Activated CD8-positive, alpha-beta T cell treated with anti-CD3 and anti-CD28 coated beads for 36 hours (primary cell): ENCODE results near the gene NBAS. TPM values are rescaled to one million over a fixed set of nuclear protein-coding genes. Genes with fewer than 3 reads are reported as not detected.
A peak's percentile ranks its signal among the peaks of the same experiment; 100 is the strongest.

Experiments
- ATAC-seq: fragments of 200-7000 bp; cut with Tn5 transposase; one replicate; pipeline ENCODE4 v1.10.0; 2021; ENCODE audit warnings: mild to moderate bottlenecking, moderate library complexity
- CTCF ChIA-PET: fragments of 350-600 bp; sonication (Branson Sonifier 250); formaldehyde crosslinking; loops from one replicate; lab custom pipeline; 2021; ENCODE audit warnings: antibody characterized with exemption; lab: Charles Lee
- POLR2A ChIA-PET: fragments of 350-600 bp; sonication (Branson Sonifier 250); formaldehyde crosslinking; loops from one replicate; lab custom pipeline; 2021; ENCODE audit warnings: antibody characterized with exemption; lab: Charles Lee
- DNase-seq: peaks from one replicate; pipeline ENCODE4 v3.0.0-alpha.2; 2020
- H3K27ac Mint-ChIP-seq: one replicate; pipeline ENCODE4 v1.8.0; 2021; ENCODE audit warnings: mild to moderate bottlenecking, mixed read lengths
- H3K27me3 Mint-ChIP-seq: one replicate; pipeline ENCODE4 v1.8.0; 2021; ENCODE audit warnings: mixed read lengths
- H3K36me3 Mint-ChIP-seq: one replicate; pipeline ENCODE4 v1.8.0; 2021; ENCODE audit warnings: low read depth, mixed read lengths
- H3K4me1 Mint-ChIP-seq: one replicate; pipeline ENCODE4 v1.8.0; 2021; ENCODE audit warnings: low read depth, mixed read lengths
- H3K4me3 Mint-ChIP-seq: one replicate; pipeline ENCODE4 v1.8.0; 2021; ENCODE audit warnings: mild to moderate bottlenecking, moderate library complexity, mixed read lengths
- H3K9me3 Mint-ChIP-seq: one replicate; pipeline ENCODE4 v1.8.0; 2021; ENCODE audit warnings: mixed read lengths
- CTCF ChIP-seq: fragments of 200-600 bp; IDR thresholded peaks from one replicate; pipeline ENCODE4 v1.8.0; 2022; ENCODE audit warnings: antibody characterized with exemption, mild to moderate bottlenecking
- intact Hi-C: fragments of 100-400 bp; cut with micrococcal nuclease; formaldehyde crosslinking; loops from one replicate; pipeline ENCODE4 v1.10.0; 2022
- total RNA-seq, 2 experiments: library from RNA; stranded (reverse); gene quantifications; one replicate each; pipeline ENCODE4 v1.2.3, GENCODE V29; 2021

The NBAS gene
- total RNA-seq, 2 experiments from 2014 or later: 40.9 to 41.9 TPM

DNA sequence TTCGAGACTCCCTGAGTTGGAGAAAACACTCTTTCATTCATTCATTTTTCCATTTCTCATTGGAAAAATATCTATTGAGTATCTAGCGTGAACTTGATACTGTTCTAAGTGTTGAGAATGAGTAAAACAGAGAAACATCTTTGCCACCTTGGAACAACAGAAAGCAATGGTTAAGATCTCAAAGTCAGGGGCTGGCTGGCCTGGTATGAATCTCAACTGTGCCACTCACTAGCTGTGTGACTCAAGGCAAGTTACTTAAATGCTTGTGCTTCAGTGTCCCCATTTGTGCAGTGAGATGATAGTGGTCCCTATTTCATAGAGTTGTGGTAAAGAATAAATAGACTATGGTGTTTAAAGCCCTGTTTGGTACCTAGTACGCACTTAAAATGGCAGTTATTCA lies 415.2 kb downstream of the NBAS start:
- CTCF ChIA-PET: interaction anchor here (1.1 to 1.3 kb wide), 3 partner anchors 9 to 14 kb away, joined by 3 to 4 read pairs (median 4); no protein-coding TSS in a partner anchor
- H3K9me3 Mint-ChIP-seq: peaks cover 4% of the 10 kb centered on the region
- intact Hi-C loops: no loop called here
- ATAC-seq (no peak), DNase-seq (no peak)
- peaks cover 4% of the 10 kb centered on the region for H3K36me3 Mint-ChIP-seq
- peaks cover 23% of the 10 kb centered on the region for H3K4me1 Mint-ChIP-seq
- POLR2A ChIA-PET: no interaction called here
- no peak overlapping the region for H3K4me3 Mint-ChIP-seq
- no peak overlapping the region for H3K27ac Mint-ChIP-seq
- H3K27me3 Mint-ChIP-seq: no peaks in the 10 kb centered on the region
- no peak for TF ChIP-seq CTCF

DNA sequence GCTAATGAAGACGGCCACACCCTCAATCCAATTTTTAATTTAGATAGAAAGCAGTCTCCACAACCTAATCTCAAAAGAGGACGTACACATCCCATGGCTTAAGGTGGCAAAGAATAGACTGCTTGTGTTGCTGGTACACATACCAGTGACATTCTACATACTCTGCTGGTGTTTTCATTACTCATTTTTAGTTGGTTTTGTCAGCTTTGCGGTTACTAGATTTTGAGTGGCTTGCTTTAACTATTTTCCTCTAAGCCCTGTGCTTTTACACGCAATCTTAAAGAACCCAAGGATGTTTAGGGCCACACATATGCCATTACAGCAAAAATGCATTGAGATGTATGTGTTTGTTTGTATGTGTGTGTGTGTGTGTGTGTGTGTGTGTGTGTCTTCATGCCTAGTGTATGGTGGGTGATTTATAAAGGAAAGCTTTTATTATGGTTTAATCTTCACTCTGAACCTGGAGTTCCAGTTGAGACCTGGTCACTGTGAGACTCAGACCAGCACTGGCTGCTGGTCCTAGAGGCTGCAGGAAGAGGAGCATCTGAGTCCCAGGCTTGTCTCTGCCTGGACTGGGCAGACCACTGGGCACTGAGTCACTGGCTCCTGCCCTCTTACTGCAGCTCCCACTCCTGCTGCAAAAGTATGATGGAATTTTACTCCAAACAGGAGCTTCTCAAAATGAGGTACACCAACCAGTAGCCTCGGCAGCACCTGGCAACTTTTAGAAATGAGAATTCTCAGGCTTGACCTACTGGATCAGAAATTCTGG lies 415.9 kb downstream of the NBAS start:
- H3K27me3 Mint-ChIP-seq: no peaks in the 10 kb centered on the region
- peaks cover 4% of the 10 kb centered on the region for H3K36me3 Mint-ChIP-seq
- H3K4me1 Mint-ChIP-seq: peaks cover 23% of the 10 kb centered on the region
- ChIA-PET CTCF (interaction anchor here (1.0 to 1.3 kb wide), 4 partner anchors 10 to 15 kb away, joined by 3 to 4 read pairs (median 4); no protein-coding TSS in a partner anchor), POLR2A (no interaction called here)
- ATAC-seq (no peak), DNase-seq (no peak)
- no peak overlapping the region for H3K4me3 Mint-ChIP-seq
- intact Hi-C loops: no loop called here
- no peak overlapping the region for H3K27ac Mint-ChIP-seq
- no peak for TF ChIP-seq CTCF
- H3K9me3 Mint-ChIP-seq: peaks cover 4% of the 10 kb centered on the region

DNA sequence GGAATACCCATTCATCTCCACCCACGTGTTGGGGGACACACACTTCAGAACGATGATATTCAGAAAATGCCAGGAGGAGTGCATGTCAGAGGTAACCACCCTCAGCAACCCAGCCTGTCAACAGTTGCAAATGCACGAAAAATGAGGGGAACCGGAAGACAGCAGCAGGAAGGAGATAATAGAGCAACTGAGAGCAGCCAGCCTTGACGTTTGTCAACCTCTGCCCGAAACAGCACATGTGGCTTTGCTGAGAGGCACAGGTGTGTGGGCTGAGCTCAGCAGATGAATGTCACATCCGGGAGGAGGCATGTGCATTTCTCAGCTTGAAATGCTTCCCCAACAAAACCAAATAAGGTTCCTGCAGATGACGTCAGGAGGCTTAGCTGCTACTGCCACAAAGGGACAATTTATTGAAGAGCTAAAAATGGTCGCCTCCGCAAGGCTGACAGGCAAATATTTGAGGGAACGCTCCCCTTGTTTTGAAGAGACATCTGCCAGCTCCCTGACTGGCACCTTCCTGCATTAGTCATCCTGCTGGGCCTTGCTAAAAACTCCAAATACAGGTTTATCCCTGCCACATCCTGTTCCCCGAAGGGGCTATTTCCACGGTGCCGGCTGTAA lies 419.0 kb downstream of the NBAS start:
- ATAC-seq (peak; percentile 97), DNase-seq (peak; percentile 91)
- peaks cover 4% of the 10 kb centered on the region for H3K36me3 Mint-ChIP-seq
- ChIA-PET POLR2A (interaction anchor here (0.5 kb wide), 1 partner anchor 1238 kb away, joined by 3 read pairs; no protein-coding TSS in a partner anchor), CTCF (interaction anchor here (1.0 to 1.3 kb wide), 2 partner anchors 14 to 18 kb away, joined by 3 read pairs; no protein-coding TSS in a partner anchor)
- no peak for TF ChIP-seq CTCF
- peaks cover 23% of the 10 kb centered on the region for H3K4me1 Mint-ChIP-seq
- peak overlapping the region; percentile 87 for H3K27ac Mint-ChIP-seq
- intact Hi-C loops: loop anchor here (5.0 kb wide), 1 partner anchor 35 kb away; no protein-coding TSS in a partner anchor
- H3K9me3 Mint-ChIP-seq: peaks cover 9% of the 10 kb centered on the region
- H3K27me3 Mint-ChIP-seq: no peaks in the 10 kb centered on the region
- peak overlapping the region; percentile 37 for H3K4me3 Mint-ChIP-seq

- Mint-ChIP-seq H3K36me3 (peaks cover 4% of the 10 kb centered on the region), H3K9me3 (peaks cover 9% of the 10 kb centered on the region), H3K27ac (peak overlapping the region; percentile 73), H3K4me1 (peaks cover 23% of the 10 kb centered on the region), H3K4me3 (no peak overlapping the region), H3K27me3 (no peaks in the 10 kb centered on the region)
- ChIA-PET POLR2A (no interaction called here), CTCF (no interaction called here)
- ATAC-seq: no peak
- intact Hi-C loops: loop anchor here (5.0 kb wide), 1 partner anchor 36 kb away; no protein-coding TSS in a partner anchor
- peak; percentile 27 for DNase-seq
- TF ChIP-seq CTCF: no peak
These were observed 419.9 kb downstream of the NBAS start for GRCh38 chr2:15141211-15141610.

DNA sequence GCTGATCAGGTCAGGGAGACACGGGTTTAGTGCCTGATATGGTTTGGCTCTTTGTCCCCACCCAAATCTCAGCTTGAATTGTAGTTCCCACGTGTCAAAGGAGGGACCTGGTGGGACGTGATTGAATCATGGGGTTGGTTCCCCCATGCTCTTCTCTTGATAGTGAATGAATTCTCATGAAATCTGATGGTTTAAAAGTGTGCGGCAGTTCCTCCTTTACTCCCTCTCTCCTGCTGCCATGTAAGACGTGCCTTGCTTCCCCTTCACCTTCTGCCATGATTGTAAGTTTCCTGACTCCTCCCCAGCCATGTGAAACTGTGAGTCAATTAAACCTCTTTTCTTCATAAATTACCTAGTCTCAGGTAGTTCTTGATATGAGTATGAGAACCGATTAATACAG lies 424.5 kb downstream of the NBAS start:
- TF ChIP-seq CTCF: no peak
- H3K9me3 Mint-ChIP-seq: peaks cover 9% of the 10 kb centered on the region
- intact Hi-C loops: no loop called here

More for the DNA sequence above, 424.5 kb downstream of the NBAS start:
- Mint-ChIP-seq H3K27ac (no peak overlapping the region), H3K36me3 (peaks cover 4% of the 10 kb centered on the region), H3K4me3 (no peak overlapping the region), H3K27me3 (no peaks in the 10 kb centered on the region), H3K4me1 (peaks cover 8% of the 10 kb centered on the region)
- no peak for ATAC-seq
- POLR2A ChIA-PET: no interaction called here
- no peak for DNase-seq
- CTCF ChIA-PET: no interaction called here
